Activated naive CD8-positive, alpha-beta T cell treated with anti-CD3 and anti-CD28 coated beads for 36 hours (primary cell): ENCODE results near the gene RNU6-1. TPM values are rescaled to one million over a fixed set of nuclear protein-coding genes. Genes with fewer than 3 reads are reported as not detected.

Experiments
- DNase-seq: peaks from one replicate; pipeline ENCODE4 v3.0.0; 2021
- H3K27ac Mint-ChIP-seq: one replicate; pipeline ENCODE4 v1.8.0; 2022; ENCODE audit warnings: mild to moderate bottlenecking, moderate library complexity, mixed read lengths
- H3K27me3 Mint-ChIP-seq: one replicate; pipeline ENCODE4 v1.8.0; 2022; ENCODE audit warnings: mild to moderate bottlenecking, mixed read lengths
- H3K36me3 Mint-ChIP-seq: one replicate; pipeline ENCODE4 v1.8.0; 2021; ENCODE audit warnings: mild to moderate bottlenecking, mixed read lengths
- H3K4me1 Mint-ChIP-seq: one replicate; pipeline ENCODE4 v1.8.0; 2021; ENCODE audit warnings: mixed read lengths
- H3K4me3 Mint-ChIP-seq: one replicate; pipeline ENCODE4 v1.8.0; 2022; ENCODE audit warnings: mild to moderate bottlenecking, moderate library complexity, mixed read lengths
- H3K9me3 Mint-ChIP-seq: one replicate; pipeline ENCODE4 v1.8.0; 2022; ENCODE audit warnings: mixed read lengths
- total RNA-seq, 2 experiments: library from RNA; stranded (reverse); gene quantifications; one replicate each; pipeline ENCODE4 v1.2.3, GENCODE V29; 2021

RNU6-1 gene
- total RNA-seq, 2 experiments from 2014 or later, result not detected

- DNase-seq, result no peak
- peaks cover 7% of the 10 kb centered on the region for H3K27me3 Mint-ChIP-seq
- H3K9me3 Mint-ChIP-seq, result peaks cover 2% of the 10 kb centered on the region
- H3K36me3 Mint-ChIP-seq, result peaks cover 4% of the 10 kb centered on the region
- H3K4me3 Mint-ChIP-seq, result no peak overlapping the region
- peaks cover 17% of the 10 kb centered on the region for H3K4me1 Mint-ChIP-seq
- no peak overlapping the region for H3K27ac Mint-ChIP-seq
These were observed 3.9 kb upstream of the RNU6-1 start for GRCh38 chr15:67843571-67844387.

GRCh38 chr15:67843092-67843501, 3.3 kb upstream of the RNU6-1 start:
- DNase-seq, result no peak
- Mint-ChIP-seq H3K4me3 (no peak overlapping the region), H3K27me3 (peaks cover 7% of the 10 kb centered on the region), H3K36me3 (peaks cover 4% of the 10 kb centered on the region), H3K4me1 (peaks cover 21% of the 10 kb centered on the region), H3K27ac (no peak overlapping the region), H3K9me3 (peaks cover 2% of the 10 kb centered on the region)

GRCh38 chr15:67841513-67841762, 1.6 kb upstream of the RNU6-1 start:
- Mint-ChIP-seq H3K4me3 (peak overlapping the region; percentile 86), H3K4me1 (peaks cover 21% of the 10 kb centered on the region), H3K27ac (no peak overlapping the region), H3K36me3 (peaks cover 4% of the 10 kb centered on the region), H3K9me3 (peaks cover 2% of the 10 kb centered on the region), H3K27me3 (peaks cover 8% of the 10 kb centered on the region)
- DNase-seq, result no peak

GRCh38 chr15:67840749-67841512, 1.1 kb upstream of the RNU6-1 start:
- Mint-ChIP-seq H3K27me3 (peaks cover 13% of the 10 kb centered on the region), H3K9me3 (peaks cover 2% of the 10 kb centered on the region), H3K36me3 (peaks cover 4% of the 10 kb centered on the region), H3K27ac (peak overlapping the region; percentile 95), H3K4me1 (peaks cover 23% of the 10 kb centered on the region), H3K4me3 (peak overlapping the region; percentile 86)
- DNase-seq, result no peak

GRCh38 chr15:67839499-67839928, 331 bp downstream of the RNU6-1 start:
- H3K9me3 Mint-ChIP-seq, result peaks cover 2% of the 10 kb centered on the region
- no peak for DNase-seq
- H3K27ac Mint-ChIP-seq, result peak overlapping the region; percentile 95
- peak overlapping the region; percentile 86 for H3K4me3 Mint-ChIP-seq
- peaks cover 28% of the 10 kb centered on the region for H3K4me1 Mint-ChIP-seq
- H3K36me3 Mint-ChIP-seq, result peaks cover 4% of the 10 kb centered on the region
- H3K27me3 Mint-ChIP-seq, result peaks cover 27% of the 10 kb centered on the region

- Mint-ChIP-seq H3K4me1 (peaks cover 33% of the 10 kb centered on the region), H3K27me3 (peaks cover 34% of the 10 kb centered on the region), H3K4me3 (peak overlapping the region; percentile 42), H3K9me3 (peaks cover 2% of the 10 kb centered on the region), H3K27ac (no peak overlapping the region), H3K36me3 (peaks cover 4% of the 10 kb centered on the region)
- DNase-seq, result no peak
These were observed 984 bp downstream of the RNU6-1 start for GRCh38 chr15:67838789-67839332.

GRCh38 chr15:67836955-67837354, 2.9 kb downstream of the RNU6-1 start:
- Mint-ChIP-seq H3K27me3 (peaks cover 53% of the 10 kb centered on the region), H3K4me1 (peaks cover 42% of the 10 kb centered on the region)

GRCh38 chr15:67836477-67836876, 3.4 kb downstream of the RNU6-1 start:
- Mint-ChIP-seq H3K4me1 (peaks cover 43% of the 10 kb centered on the region), H3K36me3 (peaks cover 4% of the 10 kb centered on the region), H3K4me3 (peak overlapping the region; percentile 71), H3K9me3 (peaks cover 2% of the 10 kb centered on the region), H3K27ac (no peak overlapping the region), H3K27me3 (peaks cover 58% of the 10 kb centered on the region)
- no peak for DNase-seq

More at GRCh38 chr15:67836955-67837354, 2.9 kb downstream of the RNU6-1 start:
- no peak overlapping the region for H3K4me3 Mint-ChIP-seq
- no peak for DNase-seq
- no peak overlapping the region for H3K27ac Mint-ChIP-seq
- H3K36me3 Mint-ChIP-seq, result peaks cover 4% of the 10 kb centered on the region
- peaks cover 2% of the 10 kb centered on the region for H3K9me3 Mint-ChIP-seq

GRCh38 chr15:67836134-67836455, 3.8 kb downstream of the RNU6-1 start:
- Mint-ChIP-seq H3K27ac (no peak overlapping the region), H3K4me3 (peak overlapping the region; percentile 71), H3K36me3 (peaks cover 4% of the 10 kb centered on the region), H3K4me1 (peaks cover 40% of the 10 kb centered on the region), H3K27me3 (peaks cover 62% of the 10 kb centered on the region), H3K9me3 (peaks cover 2% of the 10 kb centered on the region)
- no peak for DNase-seq

GRCh38 chr15:67835297-67836133, 4.3 kb downstream of the RNU6-1 start:
- Mint-ChIP-seq H3K27ac (no peak overlapping the region), H3K4me1 (peaks cover 38% of the 10 kb centered on the region), H3K9me3 (peaks cover 2% of the 10 kb centered on the region), H3K27me3 (peaks cover 67% of the 10 kb centered on the region), H3K4me3 (peak overlapping the region; percentile 71), H3K36me3 (peaks cover 4% of the 10 kb centered on the region)
- no peak for DNase-seq

- Mint-ChIP-seq H3K9me3 (no peaks in the 10 kb centered on the region), H3K36me3 (no peaks in the 10 kb centered on the region), H3K27me3 (peaks cover 69% of the 10 kb centered on the region), H3K4me1 (peaks cover 37% of the 10 kb centered on the region), H3K4me3 (peak overlapping the region; percentile 71), H3K27ac (no peak overlapping the region)
- DNase-seq, result no peak
These were observed 5.1 kb downstream of the RNU6-1 start for GRCh38 chr15:67834581-67835296.

- Mint-ChIP-seq H3K4me1 (peaks cover 39% of the 10 kb centered on the region), H3K27me3 (peaks cover 74% of the 10 kb centered on the region), H3K4me3 (peak overlapping the region; percentile 71), H3K27ac (no peak overlapping the region), H3K36me3 (no peaks in the 10 kb centered on the region), H3K9me3 (no peaks in the 10 kb centered on the region)
- DNase-seq, result no peak
These were observed 5.9 kb downstream of the RNU6-1 start for GRCh38 chr15:67833710-67834511.

GRCh38 chr15:67832897-67833709, 6.7 kb downstream of the RNU6-1 start:
- H3K9me3 Mint-ChIP-seq, result no peaks in the 10 kb centered on the region
- H3K27ac Mint-ChIP-seq, result no peak overlapping the region
- no peak for DNase-seq
- H3K36me3 Mint-ChIP-seq, result no peaks in the 10 kb centered on the region
- H3K4me3 Mint-ChIP-seq, result peak overlapping the region; percentile 71
- H3K4me1 Mint-ChIP-seq, result peaks cover 35% of the 10 kb centered on the region
- peaks cover 82% of the 10 kb centered on the region for H3K27me3 Mint-ChIP-seq
